GM12873 (cell line): ENCODE data around the gene CHST4.

Source experiments
- TF ChIP-seq, protein P1 (sequence below): IDR thresholded peaks from 2 replicates; pipeline ENCODE4 v1.5.1; 2012; ENCODE audit warnings: low read depth, mild to moderate bottlenecking, moderate library complexity, low read length, control low read depth; ENCODE audit not compliant: insufficient read depth; ENCODE audit errors: missing control alignments

The CHST4 gene

DNA sequence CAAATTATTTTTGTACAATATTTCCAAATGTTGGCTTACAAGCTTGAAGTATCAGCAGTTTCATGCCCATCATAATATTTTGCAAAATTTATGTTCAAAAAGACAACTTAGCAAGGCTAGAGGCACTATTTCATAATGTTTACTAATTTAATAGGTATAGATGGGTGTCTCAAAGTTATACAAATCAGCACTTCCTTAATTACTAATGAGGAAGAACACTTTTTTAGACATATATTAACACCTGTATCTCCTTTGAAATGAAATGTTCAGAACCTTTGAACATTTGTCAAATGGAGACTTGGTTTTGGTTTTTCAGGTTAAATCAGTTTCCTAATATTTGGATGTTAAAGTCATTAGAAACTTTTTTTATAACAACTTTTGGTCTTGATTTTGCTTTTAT lies 48.5 kb downstream of the CHST4 start:
- TF ChIP-seq, protein P1, sequence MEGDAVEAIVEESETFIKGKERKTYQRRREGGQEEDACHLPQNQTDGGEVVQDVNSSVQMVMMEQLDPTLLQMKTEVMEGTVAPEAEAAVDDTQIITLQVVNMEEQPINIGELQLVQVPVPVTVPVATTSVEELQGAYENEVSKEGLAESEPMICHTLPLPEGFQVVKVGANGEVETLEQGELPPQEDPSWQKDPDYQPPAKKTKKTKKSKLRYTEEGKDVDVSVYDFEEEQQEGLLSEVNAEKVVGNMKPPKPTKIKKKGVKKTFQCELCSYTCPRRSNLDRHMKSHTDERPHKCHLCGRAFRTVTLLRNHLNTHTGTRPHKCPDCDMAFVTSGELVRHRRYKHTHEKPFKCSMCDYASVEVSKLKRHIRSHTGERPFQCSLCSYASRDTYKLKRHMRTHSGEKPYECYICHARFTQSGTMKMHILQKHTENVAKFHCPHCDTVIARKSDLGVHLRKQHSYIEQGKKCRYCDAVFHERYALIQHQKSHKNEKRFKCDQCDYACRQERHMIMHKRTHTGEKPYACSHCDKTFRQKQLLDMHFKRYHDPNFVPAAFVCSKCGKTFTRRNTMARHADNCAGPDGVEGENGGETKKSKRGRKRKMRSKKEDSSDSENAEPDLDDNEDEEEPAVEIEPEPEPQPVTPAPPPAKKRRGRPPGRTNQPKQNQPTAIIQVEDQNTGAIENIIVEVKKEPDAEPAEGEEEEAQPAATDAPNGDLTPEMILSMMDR: no peak

DNA sequence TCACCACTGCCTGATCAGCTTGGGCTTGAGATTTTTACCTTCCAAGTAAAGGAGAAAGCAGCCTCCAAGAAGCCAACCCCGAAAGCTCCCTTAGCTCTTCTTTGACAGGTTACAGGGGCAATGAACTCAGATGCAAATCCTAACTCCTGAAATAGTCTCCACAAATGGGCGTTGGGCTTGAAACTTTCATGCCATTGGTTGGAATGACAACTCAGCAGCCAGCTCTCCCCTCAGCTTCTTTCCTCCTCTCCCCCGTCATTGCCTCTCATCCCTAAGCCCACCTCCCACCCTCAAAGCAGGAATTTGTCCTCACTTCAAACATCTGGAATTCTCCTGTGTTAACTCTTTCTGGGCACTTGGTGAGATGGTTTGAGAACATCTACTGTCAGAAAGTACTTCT lies 50.7 kb downstream of the CHST4 start, which contains the start of gene TAT:
TAT (minus strand) TSS at position 122 of the 400 bp plus-strand sequence. CDS start 677 bp downstream, outside the sequence.
- TF ChIP-seq, protein P1: no peak

DNA sequence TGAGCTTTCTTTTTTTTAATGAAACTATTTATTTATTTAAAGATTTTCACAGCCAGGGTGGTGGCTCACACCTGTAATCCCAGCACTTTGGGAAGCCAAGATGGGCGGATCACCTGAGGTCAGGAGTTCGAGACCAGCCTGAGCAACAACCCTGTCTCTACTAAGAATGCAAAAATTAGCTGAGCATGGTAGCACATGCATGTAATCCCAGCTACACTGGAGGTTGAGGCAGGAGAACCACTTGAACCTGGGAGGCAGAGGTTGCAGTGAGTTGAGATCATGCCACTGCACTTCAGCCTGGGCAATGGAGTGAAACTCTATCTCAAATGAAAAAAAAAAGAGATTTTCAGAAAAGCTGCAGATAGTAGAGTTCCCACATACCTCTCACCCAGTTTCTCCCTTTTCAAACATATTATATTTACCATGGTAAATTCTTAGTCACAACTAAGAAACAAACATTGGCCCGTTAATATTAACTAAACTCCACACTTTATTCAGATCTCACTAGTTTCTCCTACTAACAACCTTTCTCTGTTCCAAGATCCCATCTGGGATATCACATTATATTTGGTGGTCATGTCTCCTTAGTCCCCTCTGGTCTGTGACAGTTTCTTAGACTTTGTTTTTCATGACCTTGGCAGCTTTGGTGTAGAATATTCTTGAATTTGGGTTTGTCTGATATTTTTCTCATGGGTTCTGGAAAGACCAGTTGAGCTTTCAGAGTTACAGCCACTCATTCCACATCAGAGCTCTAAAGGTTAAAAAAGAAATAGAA lies 58.5 kb downstream of the CHST4 start:
- TF ChIP-seq, protein P1: no peak

DNA sequence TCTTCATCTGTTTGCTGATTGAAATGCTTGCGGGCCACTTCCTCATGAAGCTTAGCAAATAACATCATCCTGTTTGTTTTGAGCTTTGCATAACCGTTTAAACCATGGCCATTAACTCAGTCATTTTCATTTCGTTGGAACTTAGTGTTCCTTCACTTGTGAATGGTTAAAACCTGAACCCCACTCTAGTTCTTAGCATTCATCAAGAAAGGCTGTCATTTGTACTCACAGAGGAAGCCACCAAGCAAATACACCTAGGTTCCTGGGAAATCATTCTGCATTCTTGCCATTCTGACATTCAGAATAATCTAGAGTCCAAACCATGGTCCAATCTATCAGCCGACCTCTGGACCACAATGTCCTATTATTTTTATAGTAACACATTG lies 59.1 kb downstream of the CHST4 start:
- TF ChIP-seq, protein P1: no peak
